Measurements from ENCODE around the gene SFMBT1.

Gene SFMBT1

DNA sequence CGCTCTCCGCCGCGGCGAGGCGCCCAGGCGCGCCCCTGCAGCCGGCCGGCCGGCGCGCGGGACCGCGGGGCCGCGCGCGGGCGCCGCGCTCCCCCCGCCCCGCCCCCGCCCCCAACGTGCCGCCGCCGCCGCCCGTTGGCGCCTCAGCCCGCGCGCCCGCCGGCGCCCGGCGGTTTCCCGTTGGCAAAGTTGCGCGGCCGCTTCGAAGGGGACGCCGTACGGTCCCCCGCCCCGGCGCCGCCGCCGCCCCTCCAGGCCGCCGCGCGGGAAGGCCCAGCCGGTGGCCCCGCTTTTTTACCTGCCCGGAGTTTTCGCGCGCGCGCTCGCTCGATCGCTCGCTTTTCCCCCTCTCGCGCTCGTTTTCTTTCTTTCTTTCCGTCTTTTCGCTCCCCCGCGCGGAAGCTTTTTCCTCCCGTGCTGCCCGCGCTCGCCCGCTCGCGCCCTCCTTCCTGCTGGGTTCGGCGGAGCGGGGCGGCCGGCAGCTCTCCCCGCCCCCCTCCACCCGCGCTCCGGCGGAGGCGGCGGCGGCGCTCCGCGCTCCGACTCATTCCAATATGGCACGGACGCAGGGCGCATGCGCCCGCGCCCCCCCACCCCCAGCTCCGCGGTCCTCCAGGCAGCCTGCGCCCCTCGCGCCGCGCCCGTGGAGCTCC is at the start of gene SFMBT1:
Gene SFMBT1 (minus strand): TSS at position 556 of the 653 bp plus-strand sequence. CDS start 76,945 bp downstream, outside the sequence.
- peak within 1 kb of the TSS; percentile 96 for H3K27ac ChIP-seq
- TF ChIP-seq CTCF (conservative IDR thresholded peaks at IDR 0.05), result no peak

- no peak for TF ChIP-seq CTCF (conservative IDR thresholded peaks at IDR 0.05)
Observed at GRCh38 chr3:53092942-53093341, 47.1 kb upstream of the SFMBT1 start.

GRCh38 chr3:53092216-53092615 is 46.3 kb upstream of the SFMBT1 start:
- H3K27ac ChIP-seq, result no peak overlapping the region
- TF ChIP-seq CTCF (conservative IDR thresholded peaks at IDR 0.05), result no peak

More at GRCh38 chr3:53092942-53093341, 47.1 kb upstream of the SFMBT1 start:
- no peak overlapping the region for H3K27ac ChIP-seq

DNA sequence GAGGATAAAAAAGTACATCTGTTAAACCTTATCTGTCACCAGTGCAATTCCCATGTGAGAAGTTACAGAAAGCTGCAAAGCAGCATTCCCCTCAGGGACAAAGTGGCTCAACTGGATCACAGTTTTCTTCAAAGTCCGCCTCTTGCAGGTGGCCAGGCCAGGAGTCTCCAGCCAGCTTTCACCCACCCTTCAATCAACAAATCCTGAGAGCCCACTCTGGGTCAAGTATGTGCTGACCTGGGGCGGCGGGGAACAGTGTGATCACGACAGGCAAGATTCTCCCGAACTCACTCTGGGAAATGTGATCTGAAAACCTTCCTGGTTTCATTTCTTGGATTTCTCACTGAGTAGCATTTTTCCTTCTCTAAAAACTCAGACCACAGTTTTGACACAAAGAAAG is 45.1 kb upstream of the SFMBT1 start:
- H3K27ac ChIP-seq, result no peak overlapping the region
- no peak for TF ChIP-seq CTCF (conservative IDR thresholded peaks at IDR 0.05)

DNA sequence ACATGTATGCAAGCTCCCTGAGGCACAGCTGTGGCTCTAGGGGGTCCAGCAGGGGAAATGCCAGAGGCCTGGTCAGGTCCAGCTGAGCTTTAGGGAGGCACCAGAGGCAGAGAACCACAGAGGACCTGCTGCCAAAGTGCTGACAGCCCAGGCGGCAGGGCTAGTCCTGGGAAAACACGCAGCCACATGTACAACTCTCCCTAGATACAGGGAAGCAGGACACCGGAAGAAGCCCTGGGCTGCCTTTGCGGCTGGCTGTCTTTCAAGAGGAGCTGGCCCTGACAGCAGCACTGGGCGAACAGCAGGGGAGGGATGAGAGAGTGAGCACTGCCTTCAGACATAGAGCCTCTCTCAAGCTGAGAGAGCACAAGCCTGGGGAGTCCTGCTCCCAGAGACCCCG is 43.6 kb upstream of the SFMBT1 start:
- TF ChIP-seq CTCF (conservative IDR thresholded peaks at IDR 0.05), result no peak
- no peak overlapping the region for H3K27ac ChIP-seq

- TF ChIP-seq CTCF (conservative IDR thresholded peaks at IDR 0.05), result no peak
- H3K27ac ChIP-seq, result no peak overlapping the region
Observed at GRCh38 chr3:53085476-53085875, 39.6 kb upstream of the SFMBT1 start.

DNA sequence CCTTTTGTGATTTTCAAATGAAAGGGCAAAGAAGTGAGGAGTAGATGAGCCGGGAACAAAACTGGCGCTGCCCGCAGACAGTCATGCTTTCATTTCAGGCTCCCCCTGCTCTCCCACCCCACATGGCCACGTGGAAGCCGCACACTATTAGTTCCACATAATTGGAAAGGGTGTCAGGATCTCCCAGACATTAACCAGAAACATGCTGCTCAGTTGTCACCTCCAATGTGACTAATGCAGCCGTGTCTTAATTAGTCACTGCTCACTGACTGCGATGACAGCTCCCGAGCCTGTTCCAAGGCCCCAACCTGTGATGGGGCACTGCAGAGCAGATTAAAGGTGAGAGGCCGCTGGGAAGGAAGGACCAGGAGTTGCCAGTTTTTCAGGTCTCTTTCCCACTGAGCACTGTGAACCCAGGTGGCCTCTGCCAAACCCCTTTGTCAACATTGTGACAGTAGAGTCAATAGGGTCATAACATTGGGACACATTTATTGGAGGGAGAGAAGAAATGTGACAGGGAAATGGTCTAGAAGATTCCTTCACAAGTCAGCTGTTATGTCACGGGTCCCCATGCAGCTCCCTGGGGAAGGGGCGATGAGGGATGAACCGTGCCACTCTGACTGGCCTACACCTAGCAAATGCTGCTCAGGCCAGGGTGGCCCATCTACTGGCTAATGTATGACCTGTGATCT is 38.6 kb upstream of the SFMBT1 start:
- H3K27ac ChIP-seq, result no peak overlapping the region

More for the DNA sequence above, 38.6 kb upstream of the SFMBT1 start:
- TF ChIP-seq CTCF (conservative IDR thresholded peaks at IDR 0.05), result no peak

Data from VCaP (cell line).